Natural killer cell (primary cell): Measurements from ENCODE around the gene ABCE1. TPM values are rescaled to one million over a fixed set of nuclear protein-coding genes. Genes with fewer than 3 reads are reported as not detected.

ENCODE experiments used
- ATAC-seq, 3 donors: fragments of 150-1000 bp in 2 of 3; fragments of 200-7000 bp in 1 of 3; cut with Tn5 transposase; 1 replicate in 1 of 3; 2 replicates in 2 of 3; pipeline ENCODE4 v1.10.0; 2021; ENCODE audit warnings: mild to moderate bottlenecking in 2 of 3, moderate library complexity in 2 of 3
- DNase-seq, 2 donors: peaks; one replicate each; pipeline versions ENCODE4 v3.0.0 to v3.0.0-alpha.2; 2013 to 2021; ENCODE audit warnings: mixed read lengths in 1 of 2
- H3K27ac ChIP-seq: one replicate; pipeline ENCODE4 v1.5.1; 2013; ENCODE audit warnings: mild to moderate bottlenecking, low read length
- H3K27me3 ChIP-seq: one replicate; pipeline ENCODE4 v1.6.1; 2013; ENCODE audit warnings: low read length; ENCODE audit not compliant: control insufficient read depth, insufficient read depth
- H3K36me3 ChIP-seq: one replicate; pipeline ENCODE4 v1.6.1; 2013; ENCODE audit warnings: low read length; ENCODE audit not compliant: control insufficient read depth, insufficient read depth
- H3K4me1 ChIP-seq: one replicate; pipeline ENCODE4 v1.6.1; 2013; ENCODE audit warnings: low read length; ENCODE audit not compliant: control insufficient read depth, insufficient read depth
- H3K4me3 ChIP-seq: one replicate; pipeline ENCODE4 v1.5.1; 2013; ENCODE audit warnings: low read length
- H3K9me3 ChIP-seq: one replicate; pipeline ENCODE4 v1.6.1; 2013; ENCODE audit warnings: low read length; ENCODE audit not compliant: control insufficient read depth, insufficient read depth
- H3K27ac Mint-ChIP-seq, 2 donors: one replicate each; pipeline ENCODE4 v1.8.0; 2022; ENCODE audit warnings: mild to moderate bottlenecking in 2 of 2, mixed read lengths in 2 of 2, moderate library complexity in 1 of 2
- H3K27me3 Mint-ChIP-seq, 2 donors: one replicate each; pipeline ENCODE4 v1.8.0; 2022; ENCODE audit warnings: low read depth in 2 of 2, mixed read lengths in 2 of 2
- H3K36me3 Mint-ChIP-seq: one replicate; pipeline ENCODE4 v1.8.0; 2022; ENCODE audit warnings: mixed read lengths
- H3K4me1 Mint-ChIP-seq, 2 donors: one replicate each; pipeline ENCODE4 v1.8.0; 2022; ENCODE audit warnings: mixed read lengths in 2 of 2
- H3K4me3 Mint-ChIP-seq: one replicate; pipeline ENCODE4 v1.8.0; 2022; ENCODE audit warnings: mild to moderate bottlenecking, moderate library complexity, mixed read lengths
- H3K9me3 Mint-ChIP-seq, 2 donors: one replicate each; pipeline ENCODE4 v1.8.0; 2022; ENCODE audit warnings: mixed read lengths in 2 of 2
- WGBS: methylation state at CpG from one replicate; pipeline ENCODE4 v1.1.7; 2013; ENCODE audit warnings: missing lambda C conversion rate; ENCODE audit not compliant: insufficient coverage; 5-methylcytosine and 5-hydroxymethylcytosine counted together
- intact Hi-C: fragments of 100-400 bp; cut with micrococcal nuclease; formaldehyde crosslinking; loops from one replicate; pipeline ENCODE4 v1.14.2; 2022
- total RNA-seq, 4 donors: library from RNA; stranded (reverse); fragments of 120-200 nt in 1 of 4; gene quantifications; one replicate each; pipeline versions ENCODE4 v1.2.3 to v1.2.4, GENCODE V29; 2013 to 2022
- TF ChIP-seq, protein P1 (sequence below): fragments of 200-600 bp; IDR thresholded peaks from one replicate; pipeline ENCODE4 v1.8.0; 2022; ENCODE audit warnings: antibody characterized with exemption

The ABCE1 gene
- total RNA-seq, 3 donors from 2014 or later (not counting 1 experiment from before 2014, with no cell fraction given) = 25.8 to 33.8 (median 31.7) TPM

DNA sequence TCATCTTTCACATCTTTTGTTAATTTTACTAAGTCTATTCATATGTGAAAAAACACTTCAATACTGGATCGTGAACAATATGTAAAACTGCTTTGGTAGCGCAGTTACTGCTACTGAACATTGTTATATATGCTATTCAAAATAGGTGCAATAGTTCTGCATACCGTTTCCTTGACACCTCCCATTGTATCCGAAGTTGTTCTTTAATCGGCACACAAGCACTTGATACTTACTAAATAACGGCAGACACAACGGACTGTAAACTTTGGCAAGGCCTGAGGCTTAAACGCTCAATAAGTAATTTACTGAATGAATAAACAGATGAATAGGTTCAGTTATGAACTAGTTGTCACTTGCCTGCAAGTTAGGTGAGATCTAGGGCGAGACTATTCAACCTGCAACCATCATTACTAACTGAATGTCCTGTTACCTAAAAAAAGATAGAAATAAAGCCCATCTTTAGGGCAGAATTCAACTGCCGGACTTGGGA, 735 bp upstream of the ABCE1 start:
- Mint-ChIP-seq H3K27me3 (no peaks in the 10 kb centered on the region), H3K4me3 (peak overlapping the region; percentile 92), H3K4me1 (peaks cover 25 to 50% of the 10 kb centered on the region in 2 donors), H3K36me3 (peaks cover 26% of the 10 kb centered on the region), H3K27ac (peak overlapping the region; percentile 92 to 95), H3K9me3 (peaks cover 0 to 6% of the 10 kb centered on the region in 2 donors)
- peak in 1 of 3 donors; percentile 0 for ATAC-seq
- H3K36me3 ChIP-seq = peaks cover 28% of the 10 kb centered on the region
- peak overlapping the region; percentile 83 for H3K4me3 ChIP-seq
- H3K27me3 ChIP-seq = no peaks in the 10 kb centered on the region
- H3K9me3 ChIP-seq = no peaks in the 10 kb centered on the region
- TF ChIP-seq, protein P1, sequence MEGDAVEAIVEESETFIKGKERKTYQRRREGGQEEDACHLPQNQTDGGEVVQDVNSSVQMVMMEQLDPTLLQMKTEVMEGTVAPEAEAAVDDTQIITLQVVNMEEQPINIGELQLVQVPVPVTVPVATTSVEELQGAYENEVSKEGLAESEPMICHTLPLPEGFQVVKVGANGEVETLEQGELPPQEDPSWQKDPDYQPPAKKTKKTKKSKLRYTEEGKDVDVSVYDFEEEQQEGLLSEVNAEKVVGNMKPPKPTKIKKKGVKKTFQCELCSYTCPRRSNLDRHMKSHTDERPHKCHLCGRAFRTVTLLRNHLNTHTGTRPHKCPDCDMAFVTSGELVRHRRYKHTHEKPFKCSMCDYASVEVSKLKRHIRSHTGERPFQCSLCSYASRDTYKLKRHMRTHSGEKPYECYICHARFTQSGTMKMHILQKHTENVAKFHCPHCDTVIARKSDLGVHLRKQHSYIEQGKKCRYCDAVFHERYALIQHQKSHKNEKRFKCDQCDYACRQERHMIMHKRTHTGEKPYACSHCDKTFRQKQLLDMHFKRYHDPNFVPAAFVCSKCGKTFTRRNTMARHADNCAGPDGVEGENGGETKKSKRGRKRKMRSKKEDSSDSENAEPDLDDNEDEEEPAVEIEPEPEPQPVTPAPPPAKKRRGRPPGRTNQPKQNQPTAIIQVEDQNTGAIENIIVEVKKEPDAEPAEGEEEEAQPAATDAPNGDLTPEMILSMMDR = no peak
- WGBS = 6% methylated on average over 5 of the region's 10 CpGs
- H3K4me1 ChIP-seq = peaks cover 19% of the 10 kb centered on the region
- intact Hi-C loops = no loop called here
- no peak for DNase-seq
- peak overlapping the region; percentile 84 for H3K27ac ChIP-seq

DNA sequence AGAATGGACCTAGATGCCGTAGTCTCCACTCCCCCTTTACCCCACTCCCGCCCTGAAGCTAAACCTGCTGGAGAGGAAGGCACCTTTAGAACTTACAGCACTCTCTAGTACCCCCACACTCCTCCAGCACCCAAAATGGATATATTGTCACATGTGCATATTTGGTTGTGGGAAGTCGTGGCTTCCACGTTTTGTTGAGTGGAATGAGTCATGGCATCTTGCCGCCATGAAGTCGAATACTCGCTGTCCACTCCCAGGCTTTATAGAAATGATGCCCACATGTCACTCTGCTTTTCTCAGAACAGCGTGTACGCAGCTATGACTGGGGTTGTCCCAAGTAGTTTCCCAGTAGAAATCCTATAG, 545 bp downstream of the ABCE1 start:
- peaks cover 19% of the 10 kb centered on the region for H3K36me3 Mint-ChIP-seq
- peak overlapping the region; percentile 92 for H3K4me3 Mint-ChIP-seq
- peaks cover 25 to 40% of the 10 kb centered on the region in 2 donors for H3K4me1 Mint-ChIP-seq
- peak overlapping the region; percentile 92 to 95 for H3K27ac Mint-ChIP-seq
- TF ChIP-seq, protein P1 = no peak
- H3K36me3 ChIP-seq = peaks cover 16% of the 10 kb centered on the region
- no peaks in the 10 kb centered on the region for H3K27me3 Mint-ChIP-seq
- H3K9me3 ChIP-seq = no peaks in the 10 kb centered on the region
- H3K4me3 ChIP-seq = peak overlapping the region; percentile 83
- peaks cover 0 to under 1% of the 10 kb centered on the region in 2 donors for H3K9me3 Mint-ChIP-seq
- H3K4me1 ChIP-seq = peaks cover 19% of the 10 kb centered on the region
- H3K27me3 ChIP-seq = no peaks in the 10 kb centered on the region
- intact Hi-C loops = loop anchor here (1.0 to 2.0 kb wide), 3 partner anchors 82 to 1914 kb away; partner anchors contain the start of genes OTUD4, SMARCA5 and USP38
- WGBS = 0% methylated on average over 9 of the region's 9 CpGs
- H3K27ac ChIP-seq = peak overlapping the region; percentile 84
- ATAC-seq = peak; percentile 20 to 42 (median 34)
- DNase-seq = peak; percentile 30 to 66

DNA sequence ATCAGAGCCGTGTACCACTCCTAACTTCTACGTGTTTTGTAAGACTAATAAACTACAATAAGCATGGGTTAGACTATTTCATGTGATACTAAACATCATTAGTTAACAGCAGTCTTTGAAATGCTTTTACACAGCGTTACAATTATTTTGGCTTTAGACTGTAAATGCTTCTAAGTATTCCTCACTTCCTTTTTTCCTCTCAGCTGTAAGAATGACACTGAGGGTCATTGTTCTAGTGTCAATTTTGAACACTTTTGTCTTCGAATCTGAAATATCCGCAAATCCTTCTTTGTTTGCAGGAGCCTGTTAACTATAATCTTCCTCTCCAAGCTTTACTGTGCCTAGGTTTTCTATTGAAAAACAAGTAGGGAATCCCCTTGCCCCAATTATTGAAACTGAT, 1.5 kb downstream of the ABCE1 start:
- 14% methylated on average over 3 of the region's 5 CpGs for WGBS
- Mint-ChIP-seq H3K4me1 (peaks cover 25 to 31% of the 10 kb centered on the region in 2 donors), H3K36me3 (peaks cover 9% of the 10 kb centered on the region), H3K27ac (peak overlapping the region; percentile 92 to 95), H3K9me3 (no peaks in the 10 kb centered on the region), H3K4me3 (peak overlapping the region; percentile 92), H3K27me3 (no peaks in the 10 kb centered on the region)
- intact Hi-C loops = loop anchor here (2.0 kb wide), 1 partner anchor 1915 kb away; the partner anchor contains the start of gene USP38
- no peak overlapping the region for H3K4me3 ChIP-seq
- ATAC-seq (no peak), DNase-seq (no peak)
- no peak overlapping the region for H3K27ac ChIP-seq
- peaks cover 19% of the 10 kb centered on the region for H3K4me1 ChIP-seq
- no peaks in the 10 kb centered on the region for H3K27me3 ChIP-seq
- TF ChIP-seq, protein P1 = no peak
- H3K36me3 ChIP-seq = peaks cover 13% of the 10 kb centered on the region
- H3K9me3 ChIP-seq = no peaks in the 10 kb centered on the region

DNA sequence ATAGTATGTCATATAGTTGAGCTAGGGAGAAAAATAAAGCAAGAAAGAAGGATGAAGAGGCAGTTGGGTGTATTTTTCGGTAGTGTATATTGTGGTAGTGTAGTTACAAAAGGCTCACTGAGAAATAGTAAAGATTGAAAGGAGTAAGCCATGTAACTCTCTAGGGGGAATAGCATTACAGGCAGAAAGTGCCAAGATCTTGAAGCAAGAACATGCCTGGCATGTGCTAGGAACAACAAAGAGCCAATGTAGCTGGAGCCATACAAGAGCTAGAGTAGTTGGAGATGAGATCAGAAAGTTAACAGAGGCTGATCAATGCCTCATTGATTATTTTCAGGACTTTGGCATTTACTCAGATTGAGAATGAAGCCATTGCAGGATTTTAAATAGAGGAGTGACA, 3.0 kb downstream of the ABCE1 start:
- intact Hi-C loops = no loop called here
- Histone ChIP-seq H3K27me3 (no peaks in the 10 kb centered on the region), H3K36me3 (peaks cover 19% of the 10 kb centered on the region), H3K9me3 (no peaks in the 10 kb centered on the region), H3K4me1 (peaks cover 19% of the 10 kb centered on the region), H3K27ac (no peak overlapping the region), H3K4me3 (no peak overlapping the region)
- DNase-seq (no peak), ATAC-seq (no peak)
- Mint-ChIP-seq H3K9me3 (no peaks in the 10 kb centered on the region), H3K4me3 (no peak overlapping the region), H3K27ac (no peak overlapping the region), H3K4me1 (peaks cover 19 to 22% of the 10 kb centered on the region in 2 donors), H3K27me3 (no peaks in the 10 kb centered on the region), H3K36me3 (no peaks in the 10 kb centered on the region)
- WGBS = 97% methylated on average over 1 of the region's 1 CpG
- TF ChIP-seq, protein P1 = no peak
